Measurements from ENCODE around the gene GRM5.

Gene GRM5

GRCh38 chr11:88744140-88744539 is 321.6 kb downstream of the GRM5 start:
- Histone ChIP-seq H4K20me1 (ENCODE audit: insufficient read depth, low read length) (no peaks in the 10 kb centered on the region), H2AFZ (ENCODE audit: low read depth, low read length) (no peak overlapping the region), H3K36me3 (replicated peaks; ENCODE audit: low read depth, low read length) (no peaks in the 10 kb centered on the region), H3K4me2 (ENCODE audit: low read length) (no peak overlapping the region), H3K4me1 (ENCODE audit: low read length) (peaks cover 4% of the 10 kb centered on the region; the same call in 1 of the 2 replicates), H3K27ac (ENCODE audit: low read length) (no peak overlapping the region), H3K27me3 (ENCODE audit: low read depth, low read length) (no peaks in the 10 kb centered on the region), H3K79me2 (ENCODE audit: low read length) (no peaks in the 10 kb centered on the region), H3K9ac (ENCODE audit: low read length) (no peak overlapping the region), H3K4me3 (ENCODE audit: low read length) (no peak overlapping the region), H3K9me3 (ENCODE audit: insufficient read depth, low read length) (no peaks in the 10 kb centered on the region)
- no peak for TF ChIP-seq EZH2phosphoT487 (IDR thresholded peaks at IDR 0.05; ENCODE audit: low read depth)
- TF ChIP-seq, protein P1, sequence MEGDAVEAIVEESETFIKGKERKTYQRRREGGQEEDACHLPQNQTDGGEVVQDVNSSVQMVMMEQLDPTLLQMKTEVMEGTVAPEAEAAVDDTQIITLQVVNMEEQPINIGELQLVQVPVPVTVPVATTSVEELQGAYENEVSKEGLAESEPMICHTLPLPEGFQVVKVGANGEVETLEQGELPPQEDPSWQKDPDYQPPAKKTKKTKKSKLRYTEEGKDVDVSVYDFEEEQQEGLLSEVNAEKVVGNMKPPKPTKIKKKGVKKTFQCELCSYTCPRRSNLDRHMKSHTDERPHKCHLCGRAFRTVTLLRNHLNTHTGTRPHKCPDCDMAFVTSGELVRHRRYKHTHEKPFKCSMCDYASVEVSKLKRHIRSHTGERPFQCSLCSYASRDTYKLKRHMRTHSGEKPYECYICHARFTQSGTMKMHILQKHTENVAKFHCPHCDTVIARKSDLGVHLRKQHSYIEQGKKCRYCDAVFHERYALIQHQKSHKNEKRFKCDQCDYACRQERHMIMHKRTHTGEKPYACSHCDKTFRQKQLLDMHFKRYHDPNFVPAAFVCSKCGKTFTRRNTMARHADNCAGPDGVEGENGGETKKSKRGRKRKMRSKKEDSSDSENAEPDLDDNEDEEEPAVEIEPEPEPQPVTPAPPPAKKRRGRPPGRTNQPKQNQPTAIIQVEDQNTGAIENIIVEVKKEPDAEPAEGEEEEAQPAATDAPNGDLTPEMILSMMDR (IDR thresholded peaks at IDR 0.05; ENCODE audit: low read depth, low read length): no peak

- H3K4me2 ChIP-seq (ENCODE audit: low read length): no peak overlapping the region
Measured at GRCh38 chr11:88739524-88739923, 326.3 kb downstream of the GRM5 start.

DNA sequence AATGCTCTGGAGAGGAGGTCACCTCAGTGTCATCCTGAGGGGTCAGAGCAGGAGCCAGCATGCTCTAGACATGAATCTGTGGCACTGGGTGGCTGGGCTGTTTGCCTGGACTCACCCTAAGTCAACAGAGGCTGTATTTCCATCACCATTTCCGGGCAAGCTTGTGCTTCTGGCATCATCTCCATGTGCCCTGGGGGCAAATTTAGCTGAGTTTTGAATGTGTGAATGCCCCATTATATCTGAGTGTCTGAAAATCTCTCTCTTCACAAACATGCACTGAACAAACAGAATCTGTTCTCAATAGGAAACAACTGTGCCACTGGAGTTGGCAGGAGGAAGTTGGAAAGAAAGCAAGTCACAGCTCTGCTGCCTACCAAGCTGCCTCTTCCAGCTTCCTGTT is 356.2 kb downstream of the GRM5 start:
- Histone ChIP-seq H3K4me2 (ENCODE audit: low read length) (no peak overlapping the region), H3K9me3 (ENCODE audit: insufficient read depth, low read length) (no peaks in the 10 kb centered on the region), H3K36me3 (replicated peaks; ENCODE audit: low read depth, low read length) (no peaks in the 10 kb centered on the region), H4K20me1 (ENCODE audit: insufficient read depth, low read length) (no peaks in the 10 kb centered on the region), H3K4me1 (ENCODE audit: low read length) (no peaks in the 10 kb centered on the region), H2AFZ (ENCODE audit: low read depth, low read length) (no peak overlapping the region), H3K79me2 (ENCODE audit: low read length) (no peaks in the 10 kb centered on the region), H3K27me3 (ENCODE audit: low read depth, low read length) (no peaks in the 10 kb centered on the region), H3K4me3 (ENCODE audit: low read length) (no peak overlapping the region), H3K27ac (ENCODE audit: low read length) (no peak overlapping the region), H3K9ac (ENCODE audit: low read length) (no peak overlapping the region)
- TF ChIP-seq, protein P1 (IDR thresholded peaks at IDR 0.05; ENCODE audit: low read depth, low read length): no peak
- TF ChIP-seq EZH2phosphoT487 (IDR thresholded peaks at IDR 0.05; ENCODE audit: low read depth): no peak

More at GRCh38 chr11:88739524-88739923, 326.3 kb downstream of the GRM5 start:
- Histone ChIP-seq H3K27me3 (ENCODE audit: low read depth, low read length) (no peaks in the 10 kb centered on the region), H3K79me2 (ENCODE audit: low read length) (no peaks in the 10 kb centered on the region), H3K27ac (ENCODE audit: low read length) (no peak overlapping the region), H3K9me3 (ENCODE audit: insufficient read depth, low read length) (no peaks in the 10 kb centered on the region), H3K9ac (ENCODE audit: low read length) (no peak overlapping the region), H3K36me3 (replicated peaks; ENCODE audit: low read depth, low read length) (no peaks in the 10 kb centered on the region), H4K20me1 (ENCODE audit: insufficient read depth, low read length) (no peaks in the 10 kb centered on the region), H2AFZ (ENCODE audit: low read depth, low read length) (no peak overlapping the region), H3K4me3 (ENCODE audit: low read length) (no peak overlapping the region), H3K4me1 (ENCODE audit: low read length) (peaks cover 4% of the 10 kb centered on the region; the same call in 1 of the 2 replicates)
- TF ChIP-seq, protein P1 (IDR thresholded peaks at IDR 0.05; ENCODE audit: low read depth, low read length): no peak
- TF ChIP-seq EZH2phosphoT487 (IDR thresholded peaks at IDR 0.05; ENCODE audit: low read depth): no peak

- Histone ChIP-seq H3K9ac (ENCODE audit: low read length) (no peak overlapping the region), H3K4me3 (ENCODE audit: low read length) (no peak overlapping the region), H3K4me2 (ENCODE audit: low read length) (no peak overlapping the region), H3K9me3 (ENCODE audit: insufficient read depth, low read length) (no peaks in the 10 kb centered on the region), H3K36me3 (replicated peaks; ENCODE audit: low read depth, low read length) (no peaks in the 10 kb centered on the region), H2AFZ (ENCODE audit: low read depth, low read length) (no peak overlapping the region), H3K27me3 (ENCODE audit: low read depth, low read length) (no peaks in the 10 kb centered on the region), H3K4me1 (ENCODE audit: low read length) (no peaks in the 10 kb centered on the region), H3K27ac (ENCODE audit: low read length) (no peak overlapping the region), H4K20me1 (ENCODE audit: insufficient read depth, low read length) (no peaks in the 10 kb centered on the region), H3K79me2 (ENCODE audit: low read length) (no peaks in the 10 kb centered on the region)
- TF ChIP-seq, protein P1 (IDR thresholded peaks at IDR 0.05; ENCODE audit: low read depth, low read length): no peak
- TF ChIP-seq EZH2phosphoT487 (IDR thresholded peaks at IDR 0.05; ENCODE audit: low read depth): no peak
Measured at GRCh38 chr11:88704485-88704884, 361.3 kb downstream of the GRM5 start.
